Activated naive CD8-positive, alpha-beta T cell treated with anti-CD3 and anti-CD28 coated beads for 36 hours (primary cell): ENCODE results near the gene FRYL. TPM values are rescaled to one million over a fixed set of nuclear protein-coding genes. Genes with fewer than 3 reads are reported as not detected.

Source experiments
- DNase-seq: peaks from one replicate; pipeline ENCODE4 v3.0.0; 2021
- H3K27ac Mint-ChIP-seq: one replicate; pipeline ENCODE4 v1.8.0; 2022; ENCODE audit warnings: mild to moderate bottlenecking, moderate library complexity, mixed read lengths
- H3K27me3 Mint-ChIP-seq: one replicate; pipeline ENCODE4 v1.8.0; 2022; ENCODE audit warnings: mild to moderate bottlenecking, mixed read lengths
- H3K36me3 Mint-ChIP-seq: one replicate; pipeline ENCODE4 v1.8.0; 2021; ENCODE audit warnings: mild to moderate bottlenecking, mixed read lengths
- H3K4me1 Mint-ChIP-seq: one replicate; pipeline ENCODE4 v1.8.0; 2021; ENCODE audit warnings: mixed read lengths
- H3K4me3 Mint-ChIP-seq: one replicate; pipeline ENCODE4 v1.8.0; 2022; ENCODE audit warnings: mild to moderate bottlenecking, moderate library complexity, mixed read lengths
- H3K9me3 Mint-ChIP-seq: one replicate; pipeline ENCODE4 v1.8.0; 2022; ENCODE audit warnings: mixed read lengths
- total RNA-seq, 2 experiments: library from RNA; stranded (reverse); gene quantifications; one replicate each; pipeline ENCODE4 v1.2.3, GENCODE V29; 2021

Gene FRYL
- total RNA-seq, 2 experiments from 2014 or later, result 54.0 to 63.8 TPM

- peak; percentile 21 for DNase-seq
- H3K9me3 Mint-ChIP-seq, result no peaks in the 10 kb centered on the region
- H3K36me3 Mint-ChIP-seq, result no peaks in the 10 kb centered on the region
- peak within 1 kb of the TSS; percentile 56 for H3K4me3 Mint-ChIP-seq
- no peaks in the 10 kb centered on the region for H3K4me1 Mint-ChIP-seq
- H3K27me3 Mint-ChIP-seq, result peaks cover 51% of the 10 kb centered on the region
- no peak within 1 kb of the TSS for H3K27ac Mint-ChIP-seq
These were observed 289.9 kb downstream of the FRYL start, which contains the start of gene ZAR1 for GRCh38 chr4:48490012-48490679. Gene ZAR1, plus strand, starts transcription at chr4:48490252. Its CDS starts 40 bp downstream, at chr4:48490292.

GRCh38 chr4:48489683-48490011, 290.4 kb downstream of the FRYL start:
- Mint-ChIP-seq H3K27me3 (peaks cover 56% of the 10 kb centered on the region), H3K36me3 (no peaks in the 10 kb centered on the region), H3K27ac (no peak overlapping the region), H3K4me3 (peak overlapping the region; percentile 56), H3K9me3 (no peaks in the 10 kb centered on the region), H3K4me1 (no peaks in the 10 kb centered on the region)
- DNase-seq, result no peak

- Mint-ChIP-seq H3K4me3 (no peak overlapping the region), H3K9me3 (no peaks in the 10 kb centered on the region), H3K4me1 (peaks cover 6% of the 10 kb centered on the region), H3K36me3 (peaks cover 2% of the 10 kb centered on the region), H3K27ac (no peak overlapping the region), H3K27me3 (peaks cover 80% of the 10 kb centered on the region)
- DNase-seq, result no peak
These were observed 295.4 kb downstream of the FRYL start for GRCh38 chr4:48484494-48485168.

- Mint-ChIP-seq H3K27me3 (peaks cover 74% of the 10 kb centered on the region), H3K36me3 (peaks cover 2% of the 10 kb centered on the region), H3K4me3 (peak overlapping the region; percentile 62), H3K27ac (no peak overlapping the region), H3K4me1 (peaks cover 6% of the 10 kb centered on the region), H3K9me3 (no peaks in the 10 kb centered on the region)
- no peak for DNase-seq
These were observed 296.1 kb downstream of the FRYL start for GRCh38 chr4:48483777-48484493.

GRCh38 chr4:48483006-48483776, 296.9 kb downstream of the FRYL start, which contains the start of gene SLC10A4:
Gene SLC10A4, plus strand, starts transcription at chr4:48483343. Its CDS starts 219 bp downstream, at chr4:48483562.
- peak; percentile 36 for DNase-seq
- Mint-ChIP-seq H3K9me3 (no peaks in the 10 kb centered on the region), H3K4me1 (peaks cover 6% of the 10 kb centered on the region), H3K36me3 (peaks cover 2% of the 10 kb centered on the region), H3K27me3 (peaks cover 66% of the 10 kb centered on the region), H3K4me3 (peak within 1 kb of the TSS; percentile 65), H3K27ac (no peak within 1 kb of the TSS)

- Mint-ChIP-seq H3K9me3 (no peaks in the 10 kb centered on the region), H3K36me3 (peaks cover 2% of the 10 kb centered on the region), H3K4me1 (peaks cover 6% of the 10 kb centered on the region), H3K4me3 (no peak overlapping the region), H3K27ac (no peak overlapping the region), H3K27me3 (peaks cover 52% of the 10 kb centered on the region)
- no peak for DNase-seq
These were observed 298.5 kb downstream of the FRYL start for GRCh38 chr4:48481581-48481980.

GRCh38 chr4:48478273-48478672, 301.8 kb downstream of the FRYL start:
- no peak overlapping the region for H3K27ac Mint-ChIP-seq
- H3K36me3 Mint-ChIP-seq, result no peaks in the 10 kb centered on the region
- no peak overlapping the region for H3K4me3 Mint-ChIP-seq
- H3K9me3 Mint-ChIP-seq, result no peaks in the 10 kb centered on the region
- no peaks in the 10 kb centered on the region for H3K4me1 Mint-ChIP-seq
- no peak for DNase-seq
- peaks cover 33% of the 10 kb centered on the region for H3K27me3 Mint-ChIP-seq

- no peak overlapping the region for H3K27ac Mint-ChIP-seq
- H3K36me3 Mint-ChIP-seq, result no peaks in the 10 kb centered on the region
- no peaks in the 10 kb centered on the region for H3K9me3 Mint-ChIP-seq
- no peak overlapping the region for H3K4me3 Mint-ChIP-seq
- peaks cover 9% of the 10 kb centered on the region for H3K27me3 Mint-ChIP-seq
- DNase-seq, result no peak
- H3K4me1 Mint-ChIP-seq, result no peaks in the 10 kb centered on the region
These were observed 304.3 kb downstream of the FRYL start for GRCh38 chr4:48475770-48476169.

- no peak overlapping the region for H3K4me3 Mint-ChIP-seq
- no peaks in the 10 kb centered on the region for H3K36me3 Mint-ChIP-seq
- no peak for DNase-seq
- peaks cover 10% of the 10 kb centered on the region for H3K27me3 Mint-ChIP-seq
- H3K9me3 Mint-ChIP-seq, result no peaks in the 10 kb centered on the region
- H3K27ac Mint-ChIP-seq, result no peak overlapping the region
- peaks cover 1% of the 10 kb centered on the region for H3K4me1 Mint-ChIP-seq
These were observed 307.3 kb downstream of the FRYL start for GRCh38 chr4:48472794-48473193.

GRCh38 chr4:48470570-48470969, 309.5 kb downstream of the FRYL start:
- Mint-ChIP-seq H3K27ac (no peak overlapping the region), H3K4me1 (peaks cover 1% of the 10 kb centered on the region), H3K36me3 (no peaks in the 10 kb centered on the region), H3K27me3 (peaks cover 7% of the 10 kb centered on the region), H3K4me3 (no peak overlapping the region), H3K9me3 (no peaks in the 10 kb centered on the region)
- no peak for DNase-seq

GRCh38 chr4:48470137-48470536, 309.9 kb downstream of the FRYL start:
- Mint-ChIP-seq H3K4me1 (peaks cover 1% of the 10 kb centered on the region), H3K9me3 (no peaks in the 10 kb centered on the region), H3K36me3 (no peaks in the 10 kb centered on the region), H3K27me3 (peaks cover 5% of the 10 kb centered on the region), H3K27ac (no peak overlapping the region), H3K4me3 (no peak overlapping the region)
- no peak for DNase-seq

- Mint-ChIP-seq H3K36me3 (no peaks in the 10 kb centered on the region), H3K27ac (no peak overlapping the region), H3K9me3 (no peaks in the 10 kb centered on the region), H3K4me1 (peaks cover 1% of the 10 kb centered on the region), H3K27me3 (peaks cover 5% of the 10 kb centered on the region), H3K4me3 (no peak overlapping the region)
- no peak for DNase-seq
These were observed 312.2 kb downstream of the FRYL start for GRCh38 chr4:48467891-48468290.

- peaks cover 5% of the 10 kb centered on the region for H3K27me3 Mint-ChIP-seq
- no peak overlapping the region for H3K4me3 Mint-ChIP-seq
- H3K27ac Mint-ChIP-seq, result no peak overlapping the region
- peaks cover 1% of the 10 kb centered on the region for H3K4me1 Mint-ChIP-seq
- no peaks in the 10 kb centered on the region for H3K36me3 Mint-ChIP-seq
- no peaks in the 10 kb centered on the region for H3K9me3 Mint-ChIP-seq
- DNase-seq, result no peak
These were observed 312.6 kb downstream of the FRYL start for GRCh38 chr4:48467442-48467841.

- Mint-ChIP-seq H3K27ac (no peak overlapping the region), H3K27me3 (no peaks in the 10 kb centered on the region), H3K36me3 (no peaks in the 10 kb centered on the region), H3K9me3 (no peaks in the 10 kb centered on the region), H3K4me1 (no peaks in the 10 kb centered on the region), H3K4me3 (no peak overlapping the region)
- DNase-seq, result no peak
These were observed 317.7 kb downstream of the FRYL start for GRCh38 chr4:48462363-48462762.

- no peak overlapping the region for H3K27ac Mint-ChIP-seq
- H3K4me3 Mint-ChIP-seq, result no peak overlapping the region
- no peaks in the 10 kb centered on the region for H3K4me1 Mint-ChIP-seq
- no peak for DNase-seq
- peaks cover 4% of the 10 kb centered on the region for H3K9me3 Mint-ChIP-seq
- no peaks in the 10 kb centered on the region for H3K36me3 Mint-ChIP-seq
- H3K27me3 Mint-ChIP-seq, result no peaks in the 10 kb centered on the region
These were observed 319.1 kb downstream of the FRYL start for GRCh38 chr4:48461000-48461399.
